Uterus (tissue), 2 donors: ENCODE results near the gene CYP1A1.

Experiments
- POLR2A ChIP-seq, 2 donors: fragments of 450-650 bp; IDR thresholded peaks; one replicate each; pipeline ENCODE4 v1.6.1; 2016; ENCODE audit warnings: antibody characterized with exemption in 2 of 2, mild to moderate bottlenecking in 1 of 2, moderate library complexity in 1 of 2
- TF ChIP-seq, protein P1 (sequence below), 4 experiments: fragments of 200-600 bp in 2 of 4; fragments of 450-650 bp in 2 of 4; sonication (generic) in 2 of 4; IDR thresholded peaks; one replicate each; pipeline ENCODE4 v1.5.1; 2016 to 2019; ENCODE audit warnings: antibody characterized with exemption in 4 of 4, mild to moderate bottlenecking in 2 of 4, moderate library complexity in 1 of 4

GRCh38 chr15:74730619-74731316 is 5.4 kb upstream of the CYP1A1 start:
- TF ChIP-seq POLR2A (IDR thresholded peaks at IDR 0.05), result no peak
- TF ChIP-seq, protein P1, sequence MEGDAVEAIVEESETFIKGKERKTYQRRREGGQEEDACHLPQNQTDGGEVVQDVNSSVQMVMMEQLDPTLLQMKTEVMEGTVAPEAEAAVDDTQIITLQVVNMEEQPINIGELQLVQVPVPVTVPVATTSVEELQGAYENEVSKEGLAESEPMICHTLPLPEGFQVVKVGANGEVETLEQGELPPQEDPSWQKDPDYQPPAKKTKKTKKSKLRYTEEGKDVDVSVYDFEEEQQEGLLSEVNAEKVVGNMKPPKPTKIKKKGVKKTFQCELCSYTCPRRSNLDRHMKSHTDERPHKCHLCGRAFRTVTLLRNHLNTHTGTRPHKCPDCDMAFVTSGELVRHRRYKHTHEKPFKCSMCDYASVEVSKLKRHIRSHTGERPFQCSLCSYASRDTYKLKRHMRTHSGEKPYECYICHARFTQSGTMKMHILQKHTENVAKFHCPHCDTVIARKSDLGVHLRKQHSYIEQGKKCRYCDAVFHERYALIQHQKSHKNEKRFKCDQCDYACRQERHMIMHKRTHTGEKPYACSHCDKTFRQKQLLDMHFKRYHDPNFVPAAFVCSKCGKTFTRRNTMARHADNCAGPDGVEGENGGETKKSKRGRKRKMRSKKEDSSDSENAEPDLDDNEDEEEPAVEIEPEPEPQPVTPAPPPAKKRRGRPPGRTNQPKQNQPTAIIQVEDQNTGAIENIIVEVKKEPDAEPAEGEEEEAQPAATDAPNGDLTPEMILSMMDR (IDR thresholded peaks at IDR 0.05), result no peak
